ENCODE measurements around the gene TM7SF2. TPM values are rescaled to one million over a fixed set of nuclear protein-coding genes. Genes with fewer than 3 reads are reported as not detected.

TM7SF2 gene
- total and polyA plus RNA-seq, 2 of the 13 experiments (the other 11 are each of a cell fraction or from before 2014, with no cell fraction given), result 56.0 to 66.9 TPM

- no peak; the same call in 1 of the 2 replicates for TF ChIP-seq ZNF841 (CRISPR knock-in tag; IDR thresholded peaks at IDR 0.05; ENCODE audit: borderline replicate concordance)
- no peak for TF ChIP-seq ZNF530 (CRISPR knock-in tag; IDR thresholded peaks at IDR 0.05; ENCODE audit: low read depth)
- 0 out of 2 replicates have a peak, but pooled peaks have one; percentile 29 for TF ChIP-seq PAX8 (CRISPR knock-in tag; IDR thresholded peaks at IDR 0.05; ENCODE audit: borderline replicate concordance)
- TF ChIP-seq ZNF317 (CRISPR knock-in tag; IDR thresholded peaks at IDR 0.05), result peak; percentile 54; the same call in 1 of the 2 replicates
- TF ChIP-seq, protein P1, sequence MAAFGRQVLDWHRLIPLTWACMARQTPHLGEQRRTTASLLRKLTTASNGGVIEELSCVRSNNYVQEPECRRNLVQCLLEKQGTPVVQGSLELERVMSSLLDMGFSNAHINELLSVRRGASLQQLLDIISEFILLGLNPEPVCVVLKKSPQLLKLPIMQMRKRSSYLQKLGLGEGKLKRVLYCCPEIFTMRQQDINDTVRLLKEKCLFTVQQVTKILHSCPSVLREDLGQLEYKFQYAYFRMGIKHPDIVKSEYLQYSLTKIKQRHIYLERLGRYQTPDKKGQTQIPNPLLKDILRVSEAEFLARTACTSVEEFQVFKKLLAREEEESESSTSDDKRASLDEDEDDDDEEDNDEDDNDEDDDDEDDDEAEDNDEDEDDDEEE (CRISPR knock-in tag; IDR thresholded peaks at IDR 0.05), result no peak
- TF ChIP-seq, protein P2, sequence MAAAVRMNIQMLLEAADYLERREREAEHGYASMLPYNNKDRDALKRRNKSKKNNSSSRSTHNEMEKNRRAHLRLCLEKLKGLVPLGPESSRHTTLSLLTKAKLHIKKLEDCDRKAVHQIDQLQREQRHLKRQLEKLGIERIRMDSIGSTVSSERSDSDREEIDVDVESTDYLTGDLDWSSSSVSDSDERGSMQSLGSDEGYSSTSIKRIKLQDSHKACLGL (CRISPR knock-in tag; IDR thresholded peaks at IDR 0.05), result peak; percentile 51; the same call in 1 of the 2 replicates
- no peak for TF ChIP-seq SP1 (IDR thresholded peaks at IDR 0.05)
- TF ChIP-seq SP1 (CRISPR knock-in tag; IDR thresholded peaks at IDR 0.05), result peak; percentile 87
- TF ChIP-seq ATF7-NPFF (CRISPR knock-in tag; IDR thresholded peaks at IDR 0.05; ENCODE audit: low read depth), result 0 out of 2 replicates have a peak, but pooled peaks have one; percentile 73
- TF ChIP-seq, protein P3, sequence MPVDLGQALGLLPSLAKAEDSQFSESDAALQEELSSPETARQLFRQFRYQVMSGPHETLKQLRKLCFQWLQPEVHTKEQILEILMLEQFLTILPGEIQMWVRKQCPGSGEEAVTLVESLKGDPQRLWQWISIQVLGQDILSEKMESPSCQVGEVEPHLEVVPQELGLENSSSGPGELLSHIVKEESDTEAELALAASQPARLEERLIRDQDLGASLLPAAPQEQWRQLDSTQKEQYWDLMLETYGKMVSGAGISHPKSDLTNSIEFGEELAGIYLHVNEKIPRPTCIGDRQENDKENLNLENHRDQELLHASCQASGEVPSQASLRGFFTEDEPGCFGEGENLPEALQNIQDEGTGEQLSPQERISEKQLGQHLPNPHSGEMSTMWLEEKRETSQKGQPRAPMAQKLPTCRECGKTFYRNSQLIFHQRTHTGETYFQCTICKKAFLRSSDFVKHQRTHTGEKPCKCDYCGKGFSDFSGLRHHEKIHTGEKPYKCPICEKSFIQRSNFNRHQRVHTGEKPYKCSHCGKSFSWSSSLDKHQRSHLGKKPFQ (CRISPR knock-in tag; IDR thresholded peaks at IDR 0.05; ENCODE audit: insufficient replicate concordance), result peak; percentile 69
- no peak; the same call in 1 of the 2 replicates for TF ChIP-seq ZNF136 (CRISPR knock-in tag; IDR thresholded peaks at IDR 0.05; ENCODE audit: low read depth)
- no peak for TF ChIP-seq KMT2A (CRISPR knock-in tag; IDR thresholded peaks at IDR 0.05)
- peak; percentile 49 for TF ChIP-seq KDM5B (CRISPR knock-in tag; IDR thresholded peaks at IDR 0.05; ENCODE audit: borderline replicate concordance)
- no peak for TF ChIP-seq ZKSCAN1 (IDR thresholded peaks at IDR 0.05; ENCODE audit: low read length)
- TF ChIP-seq HNRNPL (IDR thresholded peaks at IDR 0.05; ENCODE audit: low read depth, low read length), result no peak
- TF ChIP-seq FOXJ3 (CRISPR knock-in tag; IDR thresholded peaks at IDR 0.05; ENCODE audit: borderline replicate concordance), result no peak
- TF ChIP-seq PCBP1 (IDR thresholded peaks at IDR 0.05; ENCODE audit: borderline replicate concordance, low read depth, low read length), result no peak
- no peak for TF ChIP-seq FOXO4 (CRISPR knock-in tag; conservative IDR thresholded peaks at IDR 0.05)
- TF ChIP-seq KLF13 (CRISPR knock-in tag; IDR thresholded peaks at IDR 0.05), result no peak
- TF ChIP-seq ZNF547 (CRISPR knock-in tag; IDR thresholded peaks at IDR 0.05), result peak; percentile 16; the same call in 1 of the 2 replicates
- TF ChIP-seq KLF12 (CRISPR knock-in tag; IDR thresholded peaks at IDR 0.05; ENCODE audit: borderline replicate concordance), result peak; percentile 86; the same call in 1 of the 2 replicates
- TF ChIP-seq HMG20B (CRISPR knock-in tag; conservative IDR thresholded peaks at IDR 0.05), result no peak
- no peak for TF ChIP-seq ZNF792 (CRISPR knock-in tag; IDR thresholded peaks at IDR 0.05)
Observed at GRCh38 chr11:65111744-65112545, at the start of gene TM7SF2 (continued).

All from HepG2 (cell line).